Neural cell (in vitro differentiated cells): Measurements from ENCODE around the gene TUBGCP4. TPM values are rescaled to one million over a fixed set of nuclear protein-coding genes. Genes with fewer than 3 reads are reported as not detected.

Source experiments
- H2AFZ ChIP-seq: fragments of 200-600, 300-800 bp; sonication (generic), shearing (Covaris generic); 2 replicates; pipeline ENCODE4 v1.6.0; 2014; ENCODE audit warnings: low read depth, mild to moderate bottlenecking, antibody characterized with exemption, low read length, moderate library complexity
- H3F3A ChIP-seq: fragments of 200-600 bp; shearing (Covaris generic); 2 replicates; pipeline ENCODE4 v1.6.1; 2016; ENCODE audit warnings: mild to moderate bottlenecking, moderate library complexity, mixed read lengths, antibody characterized with exemption, low read length; ENCODE audit not compliant: insufficient read depth, poor library complexity, severe bottlenecking
- H3K27ac ChIP-seq: fragments of 200-600, 300-800 bp; sonication (generic), shearing (Covaris generic); 2 replicates; pipeline ENCODE4 v1.5.1; 2014; ENCODE audit warnings: mild to moderate bottlenecking, low read length, moderate library complexity
- H3K27me3 ChIP-seq: fragments of 300-800, 200-600 bp; sonication (generic), shearing (Covaris generic); 2 replicates; pipeline ENCODE4 v1.6.0; 2014; ENCODE audit warnings: mild to moderate bottlenecking, low read depth, low read length, moderate library complexity; ENCODE audit not compliant: insufficient read depth
- H3K36me3 ChIP-seq: fragments of 300-800, 200-600 bp; sonication (generic), shearing (Covaris generic); 2 replicates; pipeline ENCODE4 v1.5.1; 2014; ENCODE audit warnings: mild to moderate bottlenecking, antibody characterized with exemption, low read length, moderate library complexity; ENCODE audit not compliant: insufficient read depth
- H3K4me2 ChIP-seq: fragments of 300-800, 200-600 bp; sonication (generic), shearing (Covaris generic); 2 replicates; pipeline ENCODE4 v1.6.0; 2014; ENCODE audit warnings: mild to moderate bottlenecking, low read length
- H3K4me3 ChIP-seq: fragments of 300-800, 200-600 bp; sonication (generic), shearing (Covaris generic); 2 replicates; pipeline ENCODE4 v1.5.1; 2014; ENCODE audit warnings: mild to moderate bottlenecking, low read length, moderate library complexity
- H3K79me2 ChIP-seq: fragments of 200-600 bp; shearing (Covaris generic); replicated peaks from 2 replicates; pipeline ENCODE4 v1.6.0; 2014; ENCODE audit warnings: mild to moderate bottlenecking, low read length, moderate library complexity; ENCODE audit not compliant: insufficient read depth
- H3K9ac ChIP-seq: fragments of 300-800, 200-600 bp; sonication (generic), shearing (Covaris generic); 2 replicates; pipeline ENCODE4 v1.6.1; 2016; ENCODE audit warnings: mild to moderate bottlenecking, low read length, mixed read lengths
- H3K9me2 ChIP-seq: fragments of 200-600 bp; shearing (Covaris generic); 2 replicates; pipeline ENCODE4 v1.6.1; 2016; ENCODE audit warnings: mild to moderate bottlenecking, low read length, mixed read lengths; ENCODE audit not compliant: insufficient read depth
- H3K9me3 ChIP-seq: fragments of 200-600, 300-800 bp; sonication (generic), shearing (Covaris generic); 2 replicates; pipeline ENCODE4 v1.6.1; 2016; ENCODE audit warnings: mild to moderate bottlenecking, mixed run types, low read length, moderate library complexity, mixed read lengths
- H4K20me1 ChIP-seq: fragments of 200-600 bp; shearing (Covaris generic); 2 replicates; pipeline ENCODE4 v1.6.1; 2016; ENCODE audit warnings: mild to moderate bottlenecking, mixed run types; ENCODE audit not compliant: insufficient read depth
- CTCF ChIP-seq: fragments of 450-650 bp; IDR thresholded peaks from 2 replicates; pipeline ENCODE4 v1.5.1; 2014; ENCODE audit warnings: antibody characterized with exemption, mild to moderate bottlenecking, moderate library complexity; ENCODE audit not compliant: poor library complexity, severe bottlenecking
- EP300 ChIP-seq: fragments of 450-650 bp; conservative IDR thresholded peaks from 2 replicates; pipeline ENCODE4 v1.6.1; 2014; ENCODE audit warnings: antibody characterized with exemption, mild to moderate bottlenecking, moderate library complexity; ENCODE audit not compliant: poor library complexity, severe bottlenecking
- EZH2 ChIP-seq: fragments of 200-600, 300-800 bp; shearing (Covaris generic), sonication (generic); IDR thresholded peaks from 2 replicates; pipeline ENCODE4 v1.6.1; 2014; ENCODE audit warnings: antibody characterized with exemption, low read length, borderline replicate concordance, mild to moderate bottlenecking; ENCODE audit not compliant: insufficient read depth, poor library complexity, severe bottlenecking
- MXI1 ChIP-seq: fragments of 450-650 bp; conservative IDR thresholded peaks from 2 replicates; pipeline ENCODE4 v1.6.1; 2014; ENCODE audit warnings: antibody characterized with exemption, mild to moderate bottlenecking; ENCODE audit not compliant: poor library complexity, severe bottlenecking
- POLR2AphosphoS5 ChIP-seq: IDR thresholded peaks from 2 replicates; pipeline ENCODE4 v1.6.1; 2012
- RAD21 ChIP-seq: fragments of 450-650 bp; conservative IDR thresholded peaks from 2 replicates; pipeline ENCODE4 v1.6.1; 2014; ENCODE audit warnings: antibody characterized with exemption, mild to moderate bottlenecking, moderate library complexity
- REST ChIP-seq: IDR thresholded peaks from 2 replicates; pipeline ENCODE4 v1.6.1; 2012; ENCODE audit warnings: borderline replicate concordance
- SMC3 ChIP-seq: fragments of 450-650 bp; conservative IDR thresholded peaks from 2 replicates; pipeline ENCODE4 v1.6.1; 2014; ENCODE audit warnings: antibody characterized with exemption, mild to moderate bottlenecking, moderate library complexity; ENCODE audit not compliant: poor library complexity
- TAF1 ChIP-seq: IDR thresholded peaks from 2 replicates; pipeline ENCODE4 v1.6.1; 2012; ENCODE audit warnings: low read depth
- polyA plus RNA-seq: library from polyadenylated mRNA; depleted of rRNA; stranded (reverse); fragments of >200 nt; gene quantifications from 2 replicates; pipeline ENCODE4 v1.2.3, GENCODE V29; 2014

Gene TUBGCP4
- polyA plus RNA-seq, 1 donor from 2014 or later, result 4.6 TPM

GRCh38 chr15:43404130-43404529 is 33.2 kb downstream of the TUBGCP4 start:
- H3K36me3 ChIP-seq, result peaks cover 24% of the 10 kb centered on the region
- H3K79me2 ChIP-seq, result no peaks in the 10 kb centered on the region
- H2AFZ ChIP-seq, result no peak overlapping the region
- H3K4me3 ChIP-seq, result no peak overlapping the region
- H3K9ac ChIP-seq, result no peak overlapping the region
- no peak overlapping the region for H3K27ac ChIP-seq
- H3K9me2 ChIP-seq, result no peaks in the 10 kb centered on the region
- H3K27me3 ChIP-seq, result no peaks in the 10 kb centered on the region
- TF ChIP-seq EZH2 (no peak), MXI1 (no peak), TAF1 (no peak), SMC3 (no peak), EP300 (no peak), REST (no peak), RAD21 (no peak), POLR2AphosphoS5 (no peak), CTCF (no peak)
- no peaks in the 10 kb centered on the region for H3K9me3 ChIP-seq
- H4K20me1 ChIP-seq, result no peaks in the 10 kb centered on the region
- H3F3A ChIP-seq, result no peaks in the 10 kb centered on the region
- no peak overlapping the region for H3K4me2 ChIP-seq

- H3K36me3 ChIP-seq, result peaks cover 29% of the 10 kb centered on the region
These were observed 35.3 kb downstream of the TUBGCP4 start for GRCh38 chr15:43406189-43406588.

More at GRCh38 chr15:43406189-43406588, 35.3 kb downstream of the TUBGCP4 start:
- Histone ChIP-seq H3K27me3 (no peaks in the 10 kb centered on the region), H3K9me2 (no peaks in the 10 kb centered on the region), H3K4me2 (no peak overlapping the region), H3K9me3 (no peaks in the 10 kb centered on the region), H2AFZ (no peak overlapping the region), H3K9ac (no peak overlapping the region), H3F3A (no peaks in the 10 kb centered on the region), H4K20me1 (no peaks in the 10 kb centered on the region), H3K4me3 (no peak overlapping the region), H3K79me2 (no peaks in the 10 kb centered on the region), H3K27ac (no peak overlapping the region)
- no peak for TF ChIP-seq MXI1
- no peak for TF ChIP-seq EZH2
- TF ChIP-seq TAF1, result no peak
- TF ChIP-seq POLR2AphosphoS5, result no peak
- no peak for TF ChIP-seq SMC3
- TF ChIP-seq REST, result no peak
